Mesodermal cell (in vitro differentiated cells): ENCODE results near the gene ARHGEF17.

ENCODE experiments used
- H3K27ac ChIP-seq: 2 replicates; pipeline ENCODE4 v1.7.0; 2013; ENCODE audit warnings: mild to moderate bottlenecking, low read depth, low read length, moderate library complexity; ENCODE audit not compliant: severe bottlenecking
- H3K36me3 ChIP-seq: 2 replicates; pipeline ENCODE4 v1.7.1; 2013; ENCODE audit warnings: mild to moderate bottlenecking, low read length, moderate library complexity; ENCODE audit not compliant: control insufficient read depth, insufficient read depth
- H3K4me1 ChIP-seq: one replicate; pipeline ENCODE4 v1.7.1; 2013; ENCODE audit warnings: mild to moderate bottlenecking, low read length; ENCODE audit not compliant: insufficient read depth, control insufficient read depth, poor library complexity, severe bottlenecking
- H3K4me3 ChIP-seq: 2 replicates; pipeline ENCODE4 v1.7.0; 2013; ENCODE audit warnings: low read length, control low read depth, mild to moderate bottlenecking; ENCODE audit not compliant: insufficient read depth, poor library complexity, severe bottlenecking; ENCODE audit errors: extremely low read depth
- H3K9me3 ChIP-seq: 2 replicates; pipeline ENCODE4 v1.7.1; 2013; ENCODE audit warnings: mild to moderate bottlenecking, low read length, moderate library complexity; ENCODE audit not compliant: control insufficient read depth
- WGBS, 2 experiments: methylation state at CpG; one replicate each; pipeline ENCODE4 v1.1.5; 2013; ENCODE audit warnings: missing lambda C conversion rate in 2 of 2; ENCODE audit not compliant: insufficient coverage in 2 of 2; 5-methylcytosine and 5-hydroxymethylcytosine counted together

The ARHGEF17 gene

DNA sequence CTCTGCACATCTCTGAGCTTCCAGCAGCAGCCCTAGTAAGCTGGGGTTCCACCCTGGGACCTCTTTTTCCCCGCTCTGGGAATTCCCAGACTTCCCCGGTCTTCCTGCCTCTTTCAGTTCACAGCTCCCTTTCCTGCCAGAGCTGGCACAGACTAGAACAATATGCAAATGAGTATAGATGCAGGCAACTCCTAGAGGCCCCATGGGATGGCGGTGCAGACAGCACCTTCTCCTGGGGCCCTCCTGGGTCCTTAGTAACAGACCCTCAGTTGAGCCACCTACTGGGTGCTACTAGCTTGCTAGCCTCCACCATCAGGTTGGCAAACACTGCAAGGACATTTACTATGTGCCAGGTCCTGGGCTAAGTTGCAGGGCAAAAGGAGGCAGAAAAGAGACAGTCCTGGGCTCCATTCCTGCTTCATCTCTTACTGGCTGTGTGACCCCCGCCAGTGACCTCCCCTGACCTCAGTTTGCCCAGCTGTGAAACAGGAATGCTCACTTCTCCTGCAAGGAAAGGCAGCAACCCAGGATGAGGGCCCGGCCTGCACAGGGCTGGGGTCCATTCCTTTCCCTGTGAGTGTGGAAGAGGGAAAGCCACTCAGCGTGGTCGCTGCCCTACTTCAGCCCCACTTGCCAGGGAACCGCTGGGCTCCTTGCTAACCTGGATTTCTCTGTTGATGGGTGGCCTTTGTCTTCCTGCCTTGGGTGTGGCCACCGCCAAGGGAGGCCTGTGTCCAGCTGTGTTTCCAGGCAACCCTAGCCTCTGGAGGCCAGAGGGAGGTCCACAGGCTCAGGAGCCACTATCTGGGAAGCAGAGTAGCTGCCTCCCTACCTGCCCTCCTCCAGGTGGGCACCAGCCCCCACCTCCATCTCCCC lies 75.4 kb downstream of the ARHGEF17 start:
- Histone ChIP-seq H3K36me3 (peaks cover 3% of the 10 kb centered on the region), H3K9me3 (no peaks in the 10 kb centered on the region), H3K4me1 (peaks cover 36% of the 10 kb centered on the region), H3K27ac (no peak overlapping the region), H3K4me3 (no peak overlapping the region)
- 74 to 88% methylated on average over 7 of the region's 9 CpGs for WGBS, 2 experiments

DNA sequence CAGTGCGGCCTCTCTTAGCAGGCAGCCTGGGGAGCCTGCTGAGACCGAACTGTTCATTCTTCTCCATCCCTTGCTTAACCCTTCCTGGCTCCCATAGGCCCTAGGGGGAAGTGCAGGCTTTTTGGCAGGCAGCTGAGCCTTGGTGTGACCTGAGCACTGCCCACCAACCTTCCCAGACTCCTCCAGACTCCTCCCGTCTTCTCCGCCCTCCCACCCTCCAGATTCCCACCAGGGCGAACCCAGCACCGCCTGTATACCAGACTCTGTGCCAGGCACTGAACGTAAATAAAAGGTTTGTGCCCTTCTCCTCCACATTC lies 76.0 kb downstream of the ARHGEF17 start:
- Histone ChIP-seq H3K4me1 (peaks cover 40% of the 10 kb centered on the region), H3K27ac (no peak overlapping the region), H3K36me3 (peaks cover 3% of the 10 kb centered on the region), H3K4me3 (no peak overlapping the region), H3K9me3 (no peaks in the 10 kb centered on the region)
- WGBS, 2 experiments: 93 to 95% methylated on average over 3 to 7 of the region's 7 CpGs

DNA sequence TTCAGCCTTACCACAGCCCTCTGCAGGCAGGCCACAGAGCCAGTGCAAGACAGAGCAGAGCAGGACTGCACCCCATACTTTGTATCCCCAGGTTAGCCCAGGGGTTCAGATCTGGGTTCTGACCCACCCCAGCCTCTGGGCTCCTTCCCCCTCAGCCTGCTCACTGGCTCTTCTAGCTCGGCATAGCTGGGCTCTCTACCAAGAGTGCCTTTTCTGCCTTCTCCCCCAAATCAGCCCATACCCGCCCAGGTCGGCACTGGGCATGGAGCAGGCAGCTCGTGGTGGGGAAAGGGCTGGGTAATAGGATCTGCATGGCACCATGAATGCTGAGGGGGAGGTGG lies 76.4 kb downstream of the ARHGEF17 start:
- Histone ChIP-seq H3K4me1 (peaks cover 40% of the 10 kb centered on the region), H3K4me3 (no peak overlapping the region), H3K36me3 (peaks cover 3% of the 10 kb centered on the region), H3K9me3 (no peaks in the 10 kb centered on the region), H3K27ac (no peak overlapping the region)
- WGBS, 2 experiments: 86 to 100% methylated on average over 1 to 3 of the region's 4 CpGs

DNA sequence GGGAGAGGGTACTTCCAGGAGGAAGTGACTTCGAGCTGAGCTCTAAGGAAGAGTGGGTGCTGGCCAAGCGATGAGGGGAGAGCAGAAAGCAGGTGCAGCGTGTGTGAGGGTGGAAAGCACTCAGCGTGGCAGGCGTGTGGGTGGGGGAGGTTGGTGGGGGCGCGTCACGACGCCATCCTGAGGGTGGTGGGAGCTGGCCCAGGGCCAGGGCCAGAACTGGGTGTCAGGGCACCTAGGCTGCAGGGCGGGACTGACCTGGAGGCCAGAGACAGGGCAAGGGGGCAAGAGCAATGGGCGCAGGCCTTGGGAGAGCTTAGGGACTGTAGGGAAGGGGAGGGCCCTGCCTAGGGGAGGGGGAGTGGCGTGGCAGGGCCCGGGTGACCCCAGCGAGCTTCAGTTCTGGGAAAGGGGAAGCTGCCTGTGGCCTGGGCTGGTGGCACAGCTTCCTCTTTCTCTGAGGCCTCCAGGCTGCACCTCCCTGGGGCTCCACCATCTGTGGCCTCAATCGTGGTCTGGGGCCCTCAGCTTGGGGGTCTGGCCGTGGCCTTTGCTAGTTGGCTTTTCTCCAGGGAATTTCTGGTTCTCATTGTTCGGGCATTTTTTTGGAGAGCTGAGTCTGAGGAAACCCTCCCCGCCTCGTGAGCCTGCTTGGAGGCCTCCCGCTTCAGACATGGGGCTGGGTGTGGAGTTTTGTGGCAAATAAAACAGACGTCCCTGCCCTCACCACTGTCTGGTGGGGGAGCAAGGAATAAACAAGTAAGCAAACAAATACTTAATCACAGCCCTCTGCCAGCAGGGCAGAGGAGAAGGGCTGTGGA lies 77.0 kb downstream of the ARHGEF17 start:
- no peaks in the 10 kb centered on the region for H3K9me3 ChIP-seq
- no peak overlapping the region for H3K4me3 ChIP-seq
- peak overlapping the region; percentile 23 for H3K27ac ChIP-seq
- H3K4me1 ChIP-seq: peaks cover 40% of the 10 kb centered on the region
- peaks cover 5% of the 10 kb centered on the region for H3K36me3 ChIP-seq
- 81 to 90% methylated on average over 15 to 16 of the region's 21 CpGs for WGBS, 2 experiments

DNA sequence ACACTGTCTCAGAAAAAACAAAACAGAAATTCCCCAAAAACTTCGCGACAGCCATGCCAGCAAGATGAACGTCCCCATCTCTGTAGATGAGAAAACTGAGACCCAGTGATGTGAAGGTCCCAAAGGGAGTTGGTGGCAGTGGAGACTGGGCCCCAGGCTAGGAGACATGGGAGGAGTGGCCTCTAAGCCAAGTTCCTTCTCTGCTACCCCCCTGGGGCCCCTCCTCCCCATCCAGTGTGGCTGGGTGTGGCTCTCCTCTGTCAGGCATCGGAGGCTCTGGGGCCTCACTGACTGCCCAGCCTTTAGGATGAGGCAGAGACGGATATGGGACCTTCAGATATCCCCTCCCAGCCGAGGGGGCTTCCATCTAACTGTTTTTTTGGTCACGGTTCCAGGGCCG lies 77.9 kb downstream of the ARHGEF17 start:
- 86 to 93% methylated on average over 5 to 7 of the region's 8 CpGs for WGBS, 2 experiments
- H3K27ac ChIP-seq: no peak overlapping the region
- no peak overlapping the region for H3K4me3 ChIP-seq
- H3K9me3 ChIP-seq: no peaks in the 10 kb centered on the region
- peaks cover 37% of the 10 kb centered on the region for H3K4me1 ChIP-seq
- H3K36me3 ChIP-seq: peaks cover 11% of the 10 kb centered on the region

DNA sequence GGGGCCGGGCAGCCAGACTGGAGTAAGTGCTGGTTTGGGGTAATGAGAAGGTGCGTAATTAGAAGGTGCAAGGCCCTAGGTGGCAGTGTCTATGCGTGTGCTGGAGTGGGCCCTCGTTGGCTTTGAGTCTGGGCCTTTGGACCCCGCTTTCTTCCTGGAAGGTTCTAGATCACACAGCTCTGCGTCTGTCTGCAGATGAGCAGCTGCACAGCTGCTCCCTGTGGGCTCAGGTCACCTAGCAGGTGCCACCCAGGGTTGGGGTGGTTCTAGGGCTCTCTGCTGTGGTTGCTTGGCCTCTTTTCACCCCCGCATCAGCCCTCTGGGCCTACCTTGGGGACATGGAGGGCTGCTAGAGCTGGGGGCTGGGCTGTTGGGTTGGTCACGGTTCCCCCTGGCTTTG lies 78.5 kb downstream of the ARHGEF17 start:
- Histone ChIP-seq H3K36me3 (peaks cover 11% of the 10 kb centered on the region), H3K27ac (no peak overlapping the region), H3K4me1 (peaks cover 37% of the 10 kb centered on the region), H3K4me3 (no peak overlapping the region), H3K9me3 (no peaks in the 10 kb centered on the region)
- WGBS, 2 experiments: 94 to 98% methylated on average over 5 to 7 of the region's 8 CpGs

DNA sequence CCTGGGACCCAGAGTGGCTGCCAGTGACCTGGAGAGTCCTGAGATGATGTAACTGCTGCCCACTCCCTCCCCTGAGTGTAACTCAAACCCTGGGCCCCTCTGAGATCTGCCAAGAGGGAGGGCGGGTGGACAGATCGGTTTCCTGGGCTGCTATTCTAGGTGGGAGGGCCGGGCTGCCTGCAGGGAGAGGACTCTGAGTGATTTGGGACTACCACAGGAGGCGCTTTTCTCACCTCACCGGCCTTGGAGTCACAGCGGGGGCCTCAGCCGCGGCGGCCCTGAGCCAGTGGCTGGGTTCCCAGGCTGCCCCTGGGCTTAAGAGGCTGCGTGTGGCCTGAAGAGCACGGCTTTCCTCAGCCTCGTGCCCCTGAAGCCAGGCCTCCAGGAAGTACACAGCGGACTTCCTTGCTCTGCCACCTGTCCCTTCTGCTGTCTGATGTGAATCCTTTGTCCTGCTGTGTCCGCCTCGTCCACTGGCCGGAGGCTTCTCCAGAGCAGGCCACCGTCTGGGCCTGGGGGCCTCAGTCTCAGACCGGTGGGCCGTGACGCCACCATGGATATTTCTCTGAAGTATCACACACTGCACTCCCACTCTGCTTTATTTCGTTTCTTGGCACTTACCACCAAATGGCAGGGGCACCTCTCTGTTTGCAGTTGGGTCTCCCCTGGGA lies 79.7 kb downstream of the ARHGEF17 start:
- WGBS, 2 experiments: 80 to 84% methylated on average over 18 to 20 of the region's 21 CpGs
- no peak overlapping the region for H3K4me3 ChIP-seq
- peaks cover 14% of the 10 kb centered on the region for H3K36me3 ChIP-seq
- H3K9me3 ChIP-seq: no peaks in the 10 kb centered on the region
- peaks cover 40% of the 10 kb centered on the region for H3K4me1 ChIP-seq
- peak overlapping the region; percentile 33 for H3K27ac ChIP-seq

DNA sequence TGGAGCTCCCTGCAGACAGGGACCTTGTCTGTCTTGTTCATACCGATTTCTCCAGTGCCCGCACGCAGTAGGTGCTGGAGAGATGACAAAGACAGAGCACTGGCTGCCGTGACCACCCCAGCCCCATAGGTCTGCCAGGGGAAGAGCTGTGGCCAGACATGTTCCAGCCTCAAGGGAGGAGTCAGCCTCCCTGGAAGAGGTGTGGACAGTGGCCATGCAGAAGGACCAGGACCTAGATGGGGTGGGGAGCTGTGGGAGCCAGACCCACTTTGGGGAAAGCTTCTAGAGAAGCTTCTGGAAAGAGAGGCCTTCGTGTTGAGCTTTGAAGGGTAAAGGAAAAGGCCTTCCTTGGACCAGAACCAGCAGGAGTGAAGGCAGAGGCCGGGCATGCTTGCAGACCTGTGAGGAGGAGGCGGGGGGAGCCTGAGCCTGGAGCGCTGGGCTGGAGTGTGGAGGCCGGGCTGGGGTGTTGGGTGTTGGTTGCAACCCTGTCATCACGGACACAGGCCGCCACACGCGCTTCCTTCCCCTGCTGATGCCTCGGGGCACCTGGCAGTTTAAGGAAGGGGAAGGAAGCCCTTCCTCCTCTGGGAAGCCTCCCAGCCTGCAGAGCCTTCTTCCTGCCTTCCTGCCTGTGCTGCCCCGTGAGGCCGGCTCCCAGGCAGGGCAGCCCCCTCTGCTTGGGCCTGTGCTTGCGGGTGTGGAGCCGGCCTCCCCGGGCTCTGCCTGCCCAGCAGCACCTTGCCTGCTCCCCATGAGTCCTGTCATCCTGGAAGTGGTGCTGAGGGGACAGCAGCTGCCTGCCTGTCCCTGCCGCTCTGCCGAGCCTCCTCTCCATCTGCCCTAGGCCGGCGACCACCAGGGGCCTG lies 80.4 kb downstream of the ARHGEF17 start:
- Histone ChIP-seq H3K9me3 (no peaks in the 10 kb centered on the region), H3K4me3 (no peak overlapping the region), H3K27ac (no peak overlapping the region), H3K36me3 (peaks cover 14% of the 10 kb centered on the region), H3K4me1 (peaks cover 48% of the 10 kb centered on the region)
- WGBS, 2 experiments: 85 to 89% methylated on average over 10 to 20 of the region's 23 CpGs

DNA sequence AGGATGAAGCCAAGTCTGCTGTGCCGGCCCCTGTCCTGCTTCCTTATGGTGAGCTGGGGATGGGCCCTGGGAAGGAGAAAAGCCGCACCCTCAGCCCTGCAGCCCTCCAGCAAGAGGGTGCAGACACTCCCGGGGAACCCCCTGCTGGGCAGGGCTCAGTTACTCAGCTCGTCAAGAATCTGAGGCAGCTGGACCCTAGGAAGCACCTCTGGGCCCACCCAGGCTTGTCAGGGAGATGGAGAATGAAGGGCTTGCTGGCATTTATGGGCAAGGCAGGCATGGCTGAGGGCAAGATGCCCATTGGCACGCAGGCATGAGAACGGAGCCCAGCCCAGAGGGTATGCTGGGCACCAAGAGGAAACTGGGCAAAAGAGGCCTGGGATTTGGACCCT lies 81.1 kb downstream of the ARHGEF17 start:
- Histone ChIP-seq H3K9me3 (no peaks in the 10 kb centered on the region), H3K36me3 (peaks cover 19% of the 10 kb centered on the region), H3K4me3 (no peak overlapping the region), H3K4me1 (peaks cover 50% of the 10 kb centered on the region), H3K27ac (no peak overlapping the region)
- 93 to 96% methylated on average over 5 of the region's 6 CpGs for WGBS, 2 experiments

DNA sequence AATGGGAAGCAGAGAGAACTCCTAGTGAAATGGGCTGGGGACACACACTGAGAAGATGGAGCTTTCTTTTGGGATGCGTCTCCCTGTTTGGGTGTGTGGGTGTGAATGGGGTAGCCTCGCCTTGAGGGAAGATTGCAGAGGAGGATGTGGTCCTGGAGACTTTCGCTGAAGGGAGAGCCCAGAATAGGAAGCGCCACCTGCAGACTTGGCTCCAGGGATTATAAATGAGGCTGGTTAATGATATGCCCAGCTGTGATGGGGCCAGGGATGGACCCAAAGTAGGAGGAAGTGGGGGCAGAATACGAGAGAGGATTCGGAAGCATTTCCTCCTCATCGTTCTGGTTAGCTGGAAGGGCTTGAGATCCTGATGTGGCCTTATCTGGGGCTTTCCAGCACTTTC lies 81.8 kb downstream of the ARHGEF17 start:
- Histone ChIP-seq H3K27ac (no peak overlapping the region), H3K9me3 (no peaks in the 10 kb centered on the region), H3K4me1 (peaks cover 46% of the 10 kb centered on the region), H3K36me3 (peaks cover 26% of the 10 kb centered on the region), H3K4me3 (no peak overlapping the region)
- WGBS, 2 experiments: 89 to 94% methylated on average over 7 of the region's 7 CpGs
